WI38 (cell line): ENCODE results near the gene ZC3H4.
"Not testable (repeated sequence)": the region's sequence is repeated elsewhere in the genome, so short reads cannot be mapped to it uniquely, and the experiment has no call there.

Source experiments
- H3K4me3 ChIP-seq: 2 replicates; pipeline ENCODE4 v1.5.1; 2011; ENCODE audit warnings: low read depth, mild to moderate bottlenecking, control low read depth, low read length
- CTCF ChIP-seq: IDR thresholded peaks from 2 replicates; pipeline ENCODE4 v1.5.1; 2012; ENCODE audit warnings: low read depth, mild to moderate bottlenecking, control low read depth, low read length

Gene ZC3H4

GRCh38 chr19:47144630-47145029 lies 31.1 kb upstream of the ZC3H4 start:
- no peak overlapping the region for H3K4me3 ChIP-seq
- no peak for TF ChIP-seq CTCF

DNA sequence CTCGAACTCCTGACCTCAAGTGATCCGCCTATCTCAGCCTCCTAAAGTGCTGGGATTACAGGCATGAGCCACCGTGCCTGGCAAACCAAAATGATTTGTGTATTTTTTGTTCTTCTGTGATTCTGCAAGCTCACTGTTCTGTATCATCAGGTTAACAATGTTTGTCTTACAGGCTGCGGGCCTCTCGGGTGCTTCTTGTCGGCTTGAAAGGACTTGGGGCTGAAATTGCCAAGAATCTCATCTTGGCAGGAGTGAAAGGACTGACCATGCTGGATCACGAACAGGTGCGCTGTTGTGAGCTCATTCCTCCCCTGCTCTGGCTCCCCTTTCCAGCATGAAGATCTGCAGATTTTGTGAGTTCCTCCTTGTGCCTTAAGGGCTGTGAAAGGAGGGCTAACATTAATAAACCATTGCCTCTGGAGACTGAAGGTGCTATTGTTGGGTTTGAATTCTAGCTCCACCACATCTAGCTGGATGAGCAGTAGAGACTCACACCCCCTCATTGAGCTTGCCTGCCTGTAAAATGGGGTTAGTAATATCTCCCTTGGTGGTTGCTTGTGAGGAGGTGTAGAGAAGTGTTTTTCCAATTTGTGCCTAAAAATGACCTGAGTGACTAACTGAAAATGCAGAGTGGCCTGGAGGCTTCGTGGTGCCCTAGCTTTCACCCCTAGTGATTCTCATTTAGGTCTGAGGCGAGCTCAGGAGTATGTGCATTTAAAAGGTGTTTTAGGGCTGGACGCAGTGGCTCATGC lies 29.9 kb upstream of the ZC3H4 start:
- TF ChIP-seq CTCF = no peak
- H3K4me3 ChIP-seq = no peak overlapping the region

- no peak for TF ChIP-seq CTCF
- no peak overlapping the region for H3K4me3 ChIP-seq
These were observed 29.2 kb upstream of the ZC3H4 start for GRCh38 chr19:47142779-47143178.

DNA sequence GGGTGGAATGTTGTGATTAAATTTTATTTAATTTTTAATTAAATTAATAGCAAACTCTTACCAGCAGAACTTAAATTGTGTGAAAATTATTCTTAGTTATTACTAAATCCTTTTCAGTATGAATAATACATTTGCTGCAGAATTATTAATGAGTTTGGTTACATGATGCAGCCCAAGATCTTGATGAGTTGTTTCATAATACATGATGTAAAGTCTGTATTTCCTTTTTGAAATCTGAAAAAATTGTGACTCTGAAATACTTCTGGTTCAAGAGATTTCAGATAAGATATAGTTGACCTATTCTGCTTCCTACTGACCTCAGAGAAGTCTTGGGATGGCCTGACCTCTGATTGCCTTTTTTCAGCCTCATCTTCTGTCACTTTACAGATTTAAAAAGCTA lies 28.1 kb upstream of the ZC3H4 start:
- no peak overlapping the region for H3K4me3 ChIP-seq
- TF ChIP-seq CTCF = no peak

- not testable (repeated sequence) for H3K4me3 ChIP-seq
These were observed 27.7 kb upstream of the ZC3H4 start for GRCh38 chr19:47141252-47141651.

- no peak for TF ChIP-seq CTCF
These were observed 21.6 kb upstream of the ZC3H4 start for GRCh38 chr19:47135156-47135555.

GRCh38 chr19:47134545-47134944 lies 21.0 kb upstream of the ZC3H4 start:
- no peak overlapping the region for H3K4me3 ChIP-seq
- TF ChIP-seq CTCF = no peak

More at GRCh38 chr19:47135156-47135555, 21.6 kb upstream of the ZC3H4 start:
- H3K4me3 ChIP-seq = no peak overlapping the region

DNA sequence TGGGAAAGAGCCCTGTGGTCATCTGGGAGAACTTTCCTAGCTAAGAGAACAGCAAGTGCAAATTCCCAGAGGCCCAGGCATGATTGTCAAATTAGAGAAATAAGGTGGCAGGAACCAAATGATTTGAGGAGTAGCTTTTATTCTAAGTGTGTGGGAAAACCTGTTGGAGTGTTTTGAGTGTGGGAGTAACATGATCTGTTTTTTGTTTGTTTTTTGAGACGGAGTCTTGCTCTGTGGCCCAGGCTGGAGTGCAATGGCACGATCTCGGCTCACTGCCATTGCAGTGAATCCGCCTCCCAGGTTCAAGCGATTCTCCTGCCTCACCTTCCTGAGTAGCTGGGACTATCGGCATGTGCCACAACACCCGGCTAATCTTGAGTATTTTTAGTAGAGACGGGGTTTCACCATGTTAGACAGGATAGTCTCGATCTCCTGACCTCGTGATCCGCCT lies 19.5 kb upstream of the ZC3H4 start:
- no peak for TF ChIP-seq CTCF
- H3K4me3 ChIP-seq = no peak overlapping the region
